GM21528 (cell line): Measurements from ENCODE around the gene WDR41.

Experiments
- ATAC-seq: cut with Tn5 transposase; IDR thresholded peaks from one replicate; pipeline ENCODE4 v1.9.1; 2021; ENCODE audit warnings: mild to moderate bottlenecking, moderate library complexity; ENCODE audit not compliant: unreplicated experiment, low FRiP score

The WDR41 gene

DNA sequence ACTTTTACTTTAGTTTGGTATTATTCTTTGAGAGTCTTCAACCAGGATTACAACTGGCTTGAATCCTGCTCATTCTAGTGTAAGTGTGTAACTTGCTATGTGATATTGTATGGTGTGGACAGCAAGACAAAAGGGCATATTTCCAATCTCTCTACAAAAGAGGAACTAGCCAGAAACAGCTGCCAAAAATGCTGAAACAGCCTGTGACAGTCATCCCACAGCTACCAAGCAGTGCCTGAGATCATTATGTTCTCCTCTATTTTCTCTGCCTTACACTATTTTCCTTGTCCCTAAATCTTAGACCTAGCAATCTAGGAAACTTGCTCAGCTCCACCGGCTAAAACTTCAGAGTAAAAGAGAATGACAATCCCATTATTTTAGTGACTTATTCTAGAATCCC is 42.8 kb downstream of the WDR41 start:
- no peak for ATAC-seq

- no peak for ATAC-seq
These were observed 43.3 kb downstream of the WDR41 start for GRCh38 chr5:77448831-77449230.

- ATAC-seq: no peak
These were observed 47.8 kb downstream of the WDR41 start for GRCh38 chr5:77444356-77444755.

DNA sequence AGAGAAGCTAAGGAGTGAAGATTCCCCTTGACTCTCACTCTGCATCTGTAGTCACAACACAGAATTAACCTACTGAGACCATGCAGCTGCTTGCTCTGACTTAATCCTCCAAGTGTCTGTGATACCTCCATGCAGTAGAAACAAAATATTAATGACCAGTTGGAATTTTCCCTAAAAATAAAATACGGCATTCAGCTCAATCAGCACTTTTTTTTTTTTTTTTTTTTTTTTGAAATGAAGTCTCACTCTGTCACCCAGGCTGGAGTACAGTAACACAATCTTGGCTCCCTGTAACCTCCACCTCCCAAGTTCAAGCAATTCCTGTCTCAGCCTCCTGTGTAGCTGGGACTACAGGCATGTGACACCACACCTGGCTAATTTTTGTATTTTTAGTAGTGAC is 48.4 kb downstream of the WDR41 start:
- no peak for ATAC-seq

DNA sequence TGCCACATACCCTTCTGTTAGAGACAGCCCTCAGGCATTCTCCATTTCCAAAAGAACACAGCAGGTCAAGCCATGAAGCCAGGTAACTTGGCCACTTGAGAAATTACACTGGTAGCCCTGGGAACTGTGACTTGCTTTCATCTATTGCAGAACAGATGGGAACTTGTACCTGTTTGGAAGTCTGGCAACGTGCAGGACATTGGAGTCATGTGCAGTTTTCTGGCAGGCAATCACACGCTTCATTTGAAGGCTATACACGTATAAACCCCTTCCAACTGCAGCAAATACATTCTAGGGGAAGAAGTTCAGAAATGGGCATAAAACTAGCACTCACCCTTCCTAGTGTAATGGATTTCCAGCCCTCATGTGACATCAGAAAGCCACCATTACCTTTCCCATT is 54.0 kb downstream of the WDR41 start:
- no peak for ATAC-seq

DNA sequence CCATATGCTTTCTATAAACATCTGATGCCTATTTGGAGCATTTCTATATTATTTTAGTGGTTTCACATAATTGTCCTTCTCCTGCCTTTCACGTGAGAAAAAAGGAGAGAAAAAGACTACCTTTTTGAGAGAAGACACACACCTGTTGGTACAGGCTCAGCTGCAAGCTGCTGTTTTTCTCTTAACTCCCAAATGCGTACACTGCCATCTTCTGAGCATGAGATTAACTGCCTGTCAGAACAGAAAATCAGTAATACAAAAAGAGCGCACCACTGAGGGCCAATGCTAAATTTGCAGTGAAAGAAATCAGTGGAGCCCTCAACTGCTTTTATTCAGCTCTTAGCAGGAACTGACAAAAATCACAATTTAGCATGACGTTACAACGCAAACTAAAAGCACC is 54.9 kb downstream of the WDR41 start:
- no peak for ATAC-seq

GRCh38 chr5:77431719-77432118 is 60.4 kb downstream of the WDR41 start:
- no peak for ATAC-seq

DNA sequence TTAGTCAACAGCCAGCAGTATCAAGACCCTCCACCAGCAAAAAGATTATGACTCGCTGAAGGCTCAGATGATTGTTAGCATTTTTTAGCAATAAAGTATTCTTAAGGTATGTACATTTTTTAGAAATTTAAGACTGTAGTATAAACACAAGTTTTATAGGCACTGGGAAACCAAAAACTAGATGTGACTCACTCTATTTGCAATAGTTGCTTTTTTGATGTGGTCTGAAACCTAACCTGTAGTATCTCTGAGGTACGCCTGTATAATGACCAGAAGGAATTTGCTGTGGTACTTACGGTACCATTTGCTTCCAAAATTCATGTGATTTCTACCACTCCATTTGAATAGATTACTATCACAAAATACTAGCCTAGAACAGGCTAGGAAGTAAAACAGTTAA is 60.8 kb downstream of the WDR41 start:
- no peak for ATAC-seq

GRCh38 chr5:77430726-77431125 is 61.4 kb downstream of the WDR41 start:
- no peak for ATAC-seq

- ATAC-seq: no peak
These were observed 63.6 kb downstream of the WDR41 start for GRCh38 chr5:77428526-77428925.

GRCh38 chr5:77427998-77428397 is 64.1 kb downstream of the WDR41 start:
- ATAC-seq: no peak

DNA sequence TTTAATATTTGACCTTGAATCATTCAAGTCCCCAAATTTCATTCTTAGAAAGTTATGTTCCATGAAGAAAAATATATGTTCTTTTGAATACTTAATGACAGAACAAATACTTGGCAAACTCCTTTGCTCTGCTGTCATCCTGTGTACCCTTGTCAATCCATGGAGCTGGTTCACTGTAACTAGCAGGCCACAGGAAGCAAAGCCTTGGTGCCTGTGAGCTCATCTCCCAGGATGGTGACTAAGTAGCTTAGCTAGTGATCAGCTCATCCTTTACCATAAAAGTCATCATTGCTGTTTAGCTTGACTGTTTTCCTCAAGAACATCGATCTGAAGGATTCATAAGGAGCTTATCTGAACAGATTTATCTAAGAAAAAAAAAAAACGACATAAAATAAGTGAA is 65.4 kb downstream of the WDR41 start:
- no peak for ATAC-seq

- ATAC-seq: no peak
These were observed 66.0 kb downstream of the WDR41 start for GRCh38 chr5:77425998-77426659.

DNA sequence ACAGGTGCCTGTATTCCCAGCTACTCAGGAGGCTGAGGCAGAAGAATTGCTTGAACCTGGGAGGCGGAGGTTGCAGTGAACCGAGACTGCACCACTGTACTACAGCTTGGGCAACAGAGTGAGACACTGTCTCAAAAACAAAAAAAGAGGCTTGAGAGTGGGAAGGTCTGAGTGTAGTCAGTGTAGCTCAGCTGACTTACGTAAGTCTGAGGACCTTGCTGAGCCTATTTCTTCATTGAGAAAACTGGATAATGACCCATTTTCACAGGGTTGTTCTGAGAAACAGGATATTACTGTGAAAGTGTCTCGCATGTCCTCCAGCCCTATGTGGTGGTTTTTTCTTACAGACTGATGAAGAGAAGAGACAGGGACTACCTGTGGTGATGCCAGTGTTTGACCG is 66.7 kb downstream of the WDR41 start:
- no peak for ATAC-seq

GRCh38 chr5:77424921-77425320 is 67.2 kb downstream of the WDR41 start:
- ATAC-seq: no peak

GRCh38 chr5:77423022-77423750 is 68.9 kb downstream of the WDR41 start:
- no peak for ATAC-seq

DNA sequence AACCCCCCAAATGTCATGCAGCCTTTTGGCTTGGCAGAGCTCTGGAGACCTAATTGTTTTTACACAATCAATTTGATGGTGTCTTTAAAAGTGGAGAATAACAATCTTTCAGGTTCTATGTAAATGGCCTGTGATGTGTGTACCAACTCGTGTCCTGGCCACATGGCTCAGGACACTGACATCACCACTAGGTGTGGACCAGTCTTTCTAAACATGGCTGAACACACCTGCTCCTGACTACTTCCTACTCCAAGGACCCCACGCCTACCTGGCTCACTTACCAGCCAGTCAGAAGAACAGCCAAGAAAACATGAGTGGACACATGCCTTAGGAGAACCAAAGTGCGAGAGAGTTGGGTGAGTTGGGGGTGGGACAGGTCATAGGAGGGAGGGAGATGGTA is 71.2 kb downstream of the WDR41 start:
- no peak for ATAC-seq

DNA sequence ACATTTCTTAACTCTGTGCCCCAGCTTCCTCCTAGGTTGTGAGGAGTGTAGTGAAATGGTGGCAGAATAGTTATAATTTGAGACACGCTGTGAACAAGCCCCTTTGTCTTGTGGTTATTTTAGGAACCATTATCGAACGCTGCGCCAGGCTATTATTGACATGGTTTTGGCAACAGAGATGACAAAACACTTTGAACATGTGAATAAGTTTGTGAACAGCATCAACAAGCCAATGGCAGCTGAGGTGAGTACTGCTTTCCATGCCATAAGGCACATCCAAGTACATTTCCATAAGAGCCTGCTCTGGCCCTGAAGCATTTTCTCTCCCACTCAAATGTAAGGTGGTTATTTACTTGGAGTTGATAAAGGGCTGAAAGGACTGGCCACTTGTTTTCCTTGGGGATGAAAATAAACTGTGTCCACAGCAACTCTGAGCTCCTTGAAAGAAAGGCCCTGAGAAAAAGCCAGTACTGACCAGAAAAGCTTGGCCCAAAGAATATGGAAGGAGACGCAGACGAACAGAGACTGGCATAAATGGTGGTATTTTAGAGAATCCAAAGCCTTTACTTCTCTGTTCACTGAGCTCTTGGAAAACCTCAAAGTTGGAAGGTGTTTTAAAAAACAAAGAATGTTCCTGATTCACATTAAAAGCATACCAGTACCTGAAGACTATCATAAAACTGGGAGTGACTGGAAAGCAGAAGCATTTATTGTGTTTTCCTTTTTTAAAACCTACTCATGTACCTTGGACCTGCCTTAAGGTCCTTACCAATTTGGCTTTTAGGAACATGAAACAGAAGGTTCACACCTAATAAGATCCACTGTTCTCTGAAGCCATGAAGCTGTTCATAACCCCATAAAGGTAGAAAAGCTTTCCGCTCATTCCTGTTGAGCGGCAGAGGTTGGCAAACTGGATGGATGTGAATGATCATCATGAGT is 72.2 kb downstream of the WDR41 start:
- no peak for ATAC-seq

DNA sequence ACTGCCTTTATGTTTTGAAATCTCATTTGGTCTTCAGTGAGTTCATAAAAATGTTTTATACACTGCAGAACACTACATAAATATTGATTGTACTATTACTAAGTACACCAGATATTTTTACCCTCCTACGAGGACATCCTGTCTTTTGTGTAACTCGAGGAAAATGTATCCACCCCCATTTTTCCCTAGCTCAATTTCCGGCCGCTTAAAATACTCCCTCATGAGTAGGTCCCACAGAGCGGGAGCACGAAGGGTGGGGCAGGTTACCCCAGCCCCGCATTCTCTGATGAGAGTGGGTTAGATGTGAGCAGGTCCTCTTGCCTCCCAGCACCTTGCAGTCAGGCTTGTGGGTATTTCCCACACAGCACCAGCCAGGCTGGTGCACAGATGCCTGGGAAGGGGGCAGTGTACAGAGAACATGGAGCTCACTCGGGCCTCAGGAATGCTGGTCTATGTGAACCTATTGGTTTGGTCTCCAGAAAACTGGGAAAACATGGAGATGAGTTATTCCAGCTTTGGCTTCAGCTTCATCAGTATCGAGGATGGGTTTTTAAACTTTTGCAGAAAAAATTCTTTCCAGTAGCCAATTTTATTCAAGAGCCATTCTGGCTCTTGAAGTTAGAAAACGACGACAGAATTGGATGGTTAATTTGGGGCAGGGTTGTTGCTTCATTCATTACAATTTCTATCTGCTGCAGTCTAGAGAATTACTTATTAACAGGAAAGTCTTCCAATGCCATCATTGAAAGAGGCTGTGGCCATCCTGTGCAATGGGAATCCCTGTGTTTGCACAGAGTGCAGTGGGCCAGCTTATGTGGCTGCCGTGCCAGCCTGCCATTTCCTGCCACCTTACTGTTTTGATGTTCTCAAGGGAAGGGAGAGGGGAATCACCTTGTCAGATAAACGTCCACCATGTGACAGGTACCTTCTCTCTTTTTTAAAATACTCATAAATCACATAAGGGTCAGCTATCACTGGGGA is 73.2 kb downstream of the WDR41 start:
- no peak for ATAC-seq

DNA sequence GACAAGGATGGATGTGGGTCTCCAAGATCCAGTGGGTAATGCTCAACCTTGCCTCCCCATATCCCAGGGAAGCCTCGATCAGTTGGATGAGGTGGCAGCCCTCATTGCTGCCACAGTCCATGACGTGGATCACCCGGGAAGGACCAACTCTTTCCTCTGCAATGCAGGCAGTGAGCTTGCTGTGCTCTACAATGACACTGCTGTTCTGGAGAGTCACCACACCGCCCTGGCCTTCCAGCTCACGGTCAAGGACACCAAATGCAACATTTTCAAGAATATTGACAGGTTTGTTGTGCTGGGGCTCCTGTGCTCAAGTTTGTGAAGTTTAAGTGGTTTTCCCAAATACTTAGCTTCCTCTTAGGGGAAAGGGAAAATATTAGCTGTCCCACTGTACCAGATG is 74.0 kb downstream of the WDR41 start:
- ATAC-seq: no peak
